ENCODE data around the gene ZP3.
"Not testable (repeated sequence)": the region's sequence is repeated elsewhere in the genome, so short reads cannot be mapped to it uniquely, and the experiment has no call there.

Gene ZP3

DNA sequence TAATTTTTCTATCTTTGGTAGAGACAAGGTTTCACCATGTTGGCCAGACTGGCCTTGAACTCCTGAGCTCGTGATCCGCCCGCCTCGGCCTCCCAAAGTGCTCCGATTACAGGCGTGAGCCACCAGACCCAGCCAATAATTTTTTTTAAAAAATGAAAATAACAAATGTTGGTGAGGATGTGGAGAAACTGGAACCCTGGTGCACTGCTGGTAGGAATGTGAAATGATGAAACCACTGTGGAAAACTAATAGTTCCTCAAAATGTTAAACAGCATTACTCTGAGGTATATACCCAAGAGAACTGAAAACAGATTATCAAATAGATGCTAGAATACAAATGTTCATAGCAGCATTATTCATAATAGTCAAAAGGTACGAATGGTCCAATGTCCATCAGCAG lies 42.9 kb upstream of the ZP3 start:
- H3K36me3 ChIP-seq (ENCODE audit: insufficient read depth) = no peaks in the 10 kb centered on the region
- H3K27me3 ChIP-seq (ENCODE audit: insufficient read depth, low read depth) = no peaks in the 10 kb centered on the region
- no peak overlapping the region for H2AFZ ChIP-seq (ENCODE audit: low read depth)
- no peaks in the 10 kb centered on the region for H4K20me1 ChIP-seq (ENCODE audit: insufficient read depth)
- peaks cover 21% of the 10 kb centered on the region for H3K4me1 ChIP-seq (ENCODE audit: low read depth, poor library complexity, severe bottlenecking)
- H3K79me2 ChIP-seq (ENCODE audit: insufficient read depth, low read depth) = no peaks in the 10 kb centered on the region
- H3K9ac ChIP-seq = no peak overlapping the region
- no peak overlapping the region for H3K27ac ChIP-seq
- H3K4me2 ChIP-seq = no peak overlapping the region
- no peak overlapping the region for H3K4me3 ChIP-seq (IDR thresholded peaks at IDR 0.05; ENCODE audit: insufficient read depth, low read depth, low read length)
- TF ChIP-seq, protein P1, sequence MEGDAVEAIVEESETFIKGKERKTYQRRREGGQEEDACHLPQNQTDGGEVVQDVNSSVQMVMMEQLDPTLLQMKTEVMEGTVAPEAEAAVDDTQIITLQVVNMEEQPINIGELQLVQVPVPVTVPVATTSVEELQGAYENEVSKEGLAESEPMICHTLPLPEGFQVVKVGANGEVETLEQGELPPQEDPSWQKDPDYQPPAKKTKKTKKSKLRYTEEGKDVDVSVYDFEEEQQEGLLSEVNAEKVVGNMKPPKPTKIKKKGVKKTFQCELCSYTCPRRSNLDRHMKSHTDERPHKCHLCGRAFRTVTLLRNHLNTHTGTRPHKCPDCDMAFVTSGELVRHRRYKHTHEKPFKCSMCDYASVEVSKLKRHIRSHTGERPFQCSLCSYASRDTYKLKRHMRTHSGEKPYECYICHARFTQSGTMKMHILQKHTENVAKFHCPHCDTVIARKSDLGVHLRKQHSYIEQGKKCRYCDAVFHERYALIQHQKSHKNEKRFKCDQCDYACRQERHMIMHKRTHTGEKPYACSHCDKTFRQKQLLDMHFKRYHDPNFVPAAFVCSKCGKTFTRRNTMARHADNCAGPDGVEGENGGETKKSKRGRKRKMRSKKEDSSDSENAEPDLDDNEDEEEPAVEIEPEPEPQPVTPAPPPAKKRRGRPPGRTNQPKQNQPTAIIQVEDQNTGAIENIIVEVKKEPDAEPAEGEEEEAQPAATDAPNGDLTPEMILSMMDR (conservative IDR thresholded peaks at IDR 0.05; ENCODE audit: low read depth, low read length) = no peak

DNA sequence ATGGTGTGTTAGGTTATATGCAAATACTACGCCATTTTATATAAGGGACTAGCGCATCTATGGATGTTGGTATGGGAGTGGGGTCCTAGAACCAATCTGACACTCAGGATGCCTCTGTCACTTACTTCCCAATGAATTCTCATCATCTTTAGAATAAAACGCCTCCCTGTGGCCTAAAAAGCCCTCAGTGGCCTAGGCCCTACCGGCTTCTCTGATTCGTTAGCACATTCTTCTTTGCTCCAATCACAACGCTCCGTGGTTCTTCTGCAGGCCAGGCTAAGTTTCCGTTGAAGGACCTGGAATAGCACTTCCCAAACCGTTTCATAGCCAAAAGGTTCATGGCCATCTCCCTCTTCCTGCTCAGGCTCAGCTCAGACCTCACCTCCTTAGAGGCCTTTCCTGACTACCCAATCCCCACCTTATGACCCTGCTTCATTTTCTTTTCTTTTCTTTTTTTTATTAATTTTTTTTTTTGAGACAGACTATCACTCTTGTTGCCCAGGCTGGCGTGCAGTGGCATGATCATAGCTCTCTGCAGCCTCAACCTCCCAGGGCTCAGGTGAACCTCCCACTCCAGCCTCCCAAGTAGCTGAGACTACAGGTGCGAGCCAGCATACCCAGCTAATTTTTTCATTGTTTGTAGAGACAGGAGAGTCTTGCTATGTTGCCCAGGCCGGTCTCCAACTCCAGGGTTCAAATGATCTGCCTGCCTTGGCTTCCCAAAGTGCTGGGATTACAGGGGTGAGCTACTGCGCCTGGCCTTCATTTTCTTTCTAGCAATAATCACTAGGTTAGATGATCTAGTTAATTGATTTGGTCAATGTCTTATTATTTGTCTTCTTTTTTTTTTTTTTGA lies 41.4 kb upstream of the ZP3 start:
- TF ChIP-seq, protein P1 (conservative IDR thresholded peaks at IDR 0.05; ENCODE audit: low read depth, low read length) = no peak
- no peak overlapping the region for H3K4me3 ChIP-seq (IDR thresholded peaks at IDR 0.05; ENCODE audit: insufficient read depth, low read depth, low read length)
- peaks cover 27% of the 10 kb centered on the region for H3K4me1 ChIP-seq (ENCODE audit: low read depth, poor library complexity, severe bottlenecking)
- H3K9ac ChIP-seq = no peak overlapping the region
- H3K79me2 ChIP-seq (ENCODE audit: insufficient read depth, low read depth) = no peaks in the 10 kb centered on the region
- no peak overlapping the region for H2AFZ ChIP-seq (ENCODE audit: low read depth)
- no peaks in the 10 kb centered on the region for H3K27me3 ChIP-seq (ENCODE audit: insufficient read depth, low read depth)
- no peak overlapping the region for H3K27ac ChIP-seq
- no peaks in the 10 kb centered on the region for H4K20me1 ChIP-seq (ENCODE audit: insufficient read depth)
- no peak overlapping the region for H3K4me2 ChIP-seq
- no peaks in the 10 kb centered on the region for H3K36me3 ChIP-seq (ENCODE audit: insufficient read depth)

DNA sequence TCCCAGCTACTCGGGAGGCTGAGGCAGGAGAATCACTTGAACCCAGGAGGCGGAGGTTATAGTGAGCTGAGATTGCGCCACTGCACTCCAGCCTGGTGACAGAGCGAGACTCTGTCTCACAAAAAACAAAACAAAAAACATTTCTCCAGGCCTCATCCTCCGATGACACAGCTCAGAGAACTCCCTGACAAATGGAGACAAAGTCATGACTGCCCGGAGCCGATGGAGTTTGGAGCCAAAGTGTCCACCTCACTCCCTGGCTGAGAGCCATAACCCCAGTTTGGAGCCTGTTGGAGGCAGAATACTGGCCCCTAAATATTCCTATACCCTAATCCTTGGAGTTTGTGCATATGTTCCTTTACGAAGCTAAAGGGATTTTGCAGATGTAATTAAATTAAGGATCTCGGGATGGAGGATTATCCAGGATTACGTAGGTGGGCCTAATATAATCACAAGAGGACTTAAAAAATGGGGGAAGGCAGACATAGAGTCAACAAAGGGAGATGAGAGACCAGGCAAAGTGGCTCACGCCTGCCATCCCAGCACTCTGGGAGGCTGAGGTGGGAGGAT lies 38.0 kb upstream of the ZP3 start:
- Histone ChIP-seq H3K4me1 (ENCODE audit: low read depth, poor library complexity, severe bottlenecking) (peaks cover 19% of the 10 kb centered on the region), H4K20me1 (ENCODE audit: insufficient read depth) (no peaks in the 10 kb centered on the region), H3K27ac (no peak overlapping the region), H2AFZ (ENCODE audit: low read depth) (no peak overlapping the region), H3K36me3 (ENCODE audit: insufficient read depth) (no peaks in the 10 kb centered on the region), H3K27me3 (ENCODE audit: insufficient read depth, low read depth) (no peaks in the 10 kb centered on the region), H3K9ac (no peak overlapping the region), H3K4me3 (IDR thresholded peaks at IDR 0.05; ENCODE audit: insufficient read depth, low read depth, low read length) (no peak overlapping the region), H3K79me2 (ENCODE audit: insufficient read depth, low read depth) (no peaks in the 10 kb centered on the region), H3K4me2 (no peak overlapping the region)
- TF ChIP-seq, protein P1 (conservative IDR thresholded peaks at IDR 0.05; ENCODE audit: low read depth, low read length) = no peak

DNA sequence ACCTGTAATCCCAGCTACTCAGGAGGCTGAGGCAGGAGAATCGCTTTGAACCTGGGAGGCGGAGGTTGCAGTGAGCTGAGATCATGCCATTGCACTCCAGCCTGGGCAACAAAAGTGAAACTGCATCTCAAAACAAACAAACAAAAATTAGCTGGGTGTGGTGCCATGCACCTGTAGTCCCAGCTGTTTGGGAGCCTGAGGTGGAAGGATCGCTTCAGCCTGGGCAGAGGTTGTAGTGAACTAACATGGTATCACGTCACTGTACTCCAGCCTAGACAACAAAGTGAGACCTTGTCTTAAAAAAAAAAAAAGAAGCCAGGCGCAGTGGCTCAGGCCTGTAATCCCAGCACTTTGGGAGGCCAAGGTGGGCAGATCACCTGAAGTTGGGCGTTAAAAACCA lies 37.0 kb upstream of the ZP3 start:
- not testable (repeated sequence) for H3K79me2 ChIP-seq (ENCODE audit: insufficient read depth, low read depth); H3K36me3 ChIP-seq (ENCODE audit: insufficient read depth); H3K27ac ChIP-seq; H2AFZ ChIP-seq (ENCODE audit: low read depth); H4K20me1 ChIP-seq (ENCODE audit: insufficient read depth); H3K4me2 ChIP-seq; H3K4me3 ChIP-seq (IDR thresholded peaks at IDR 0.05; ENCODE audit: insufficient read depth, low read depth, low read length); H3K9ac ChIP-seq; H3K27me3 ChIP-seq (ENCODE audit: insufficient read depth, low read depth)
- peaks cover 24% of the 10 kb centered on the region for H3K4me1 ChIP-seq (ENCODE audit: low read depth, poor library complexity, severe bottlenecking)

DNA sequence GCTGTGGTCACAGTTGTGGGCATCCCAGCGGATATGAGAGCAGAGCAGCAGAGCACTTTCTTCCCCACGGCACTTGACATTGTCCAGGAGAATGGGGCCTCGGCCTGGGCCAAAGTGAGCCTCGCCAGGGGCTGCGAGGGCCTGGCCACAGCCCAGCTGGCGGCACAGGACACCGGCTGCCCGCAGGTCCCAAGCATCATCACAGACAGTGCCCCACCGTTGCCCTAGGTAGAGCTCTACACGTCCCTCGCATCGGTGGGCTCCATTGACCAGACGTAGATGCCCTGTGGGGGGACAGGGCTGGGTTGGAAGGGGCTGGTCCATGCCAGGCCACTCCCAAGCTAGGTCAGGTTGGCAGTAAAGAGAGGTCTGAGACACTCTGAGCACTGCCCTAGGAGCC lies 34.7 kb upstream of the ZP3 start:
- no peak overlapping the region for H3K27ac ChIP-seq

More for the DNA sequence above, 34.7 kb upstream of the ZP3 start:
- Histone ChIP-seq H4K20me1 (ENCODE audit: insufficient read depth) (no peaks in the 10 kb centered on the region), H3K27me3 (ENCODE audit: insufficient read depth, low read depth) (no peaks in the 10 kb centered on the region), H3K79me2 (ENCODE audit: insufficient read depth, low read depth) (no peaks in the 10 kb centered on the region), H3K36me3 (ENCODE audit: insufficient read depth) (no peaks in the 10 kb centered on the region), H2AFZ (ENCODE audit: low read depth) (no peak overlapping the region), H3K4me2 (no peak overlapping the region), H3K9ac (no peak overlapping the region), H3K4me3 (IDR thresholded peaks at IDR 0.05; ENCODE audit: insufficient read depth, low read depth, low read length) (no peak overlapping the region), H3K4me1 (ENCODE audit: low read depth, poor library complexity, severe bottlenecking) (peaks cover 32% of the 10 kb centered on the region)
- TF ChIP-seq, protein P1 (conservative IDR thresholded peaks at IDR 0.05; ENCODE audit: low read depth, low read length) = no peak
